Stimulated activated CD8-positive, alpha-beta memory T cell treated with anti-CD3 and anti-CD28 coated beads, Interleukin-2, amount 100 ng/mL, for 48 hours (primary cell): ENCODE data around the gene UBXN11.
A peak's percentile ranks its signal among the peaks of the same experiment; 100 is the strongest.

ENCODE experiments used
- DNase-seq, 2 donors: peaks; one replicate each; pipeline ENCODE4 v3.0.0-alpha.2; 2020; ENCODE audit warnings: low read depth in 2 of 2

The UBXN11 gene

DNA sequence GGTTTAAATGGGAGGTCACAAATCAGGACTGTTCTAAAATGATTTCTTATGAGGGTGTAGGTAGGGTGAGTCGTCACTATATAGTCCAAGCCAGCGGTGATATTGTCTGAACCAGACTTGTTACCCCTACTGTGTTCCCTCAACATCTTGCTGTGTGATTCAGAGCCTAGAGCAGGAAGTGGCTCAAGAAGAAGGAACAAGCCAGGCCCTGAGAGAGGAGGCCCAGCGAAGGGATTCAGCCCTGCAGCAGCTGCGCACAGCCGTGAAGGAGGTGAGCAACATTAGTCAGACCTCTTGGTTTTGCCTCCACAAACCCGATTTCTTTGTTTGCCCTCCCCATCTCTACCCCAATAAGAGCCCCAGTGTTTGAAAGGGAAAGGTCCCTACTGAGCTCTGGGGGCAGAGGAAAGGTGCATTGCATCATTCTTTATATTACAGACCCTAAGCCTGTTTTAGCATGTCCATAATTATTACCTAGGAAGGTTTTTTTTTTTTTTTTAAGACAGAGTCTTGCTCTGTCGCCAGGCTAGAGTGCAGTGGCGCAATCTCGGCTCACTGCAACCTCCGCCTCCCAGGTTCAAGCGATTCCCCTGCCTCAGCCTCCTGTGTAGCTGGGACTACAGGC, 31.5 kb downstream of the UBXN11 start:
- no peak for DNase-seq

DNA sequence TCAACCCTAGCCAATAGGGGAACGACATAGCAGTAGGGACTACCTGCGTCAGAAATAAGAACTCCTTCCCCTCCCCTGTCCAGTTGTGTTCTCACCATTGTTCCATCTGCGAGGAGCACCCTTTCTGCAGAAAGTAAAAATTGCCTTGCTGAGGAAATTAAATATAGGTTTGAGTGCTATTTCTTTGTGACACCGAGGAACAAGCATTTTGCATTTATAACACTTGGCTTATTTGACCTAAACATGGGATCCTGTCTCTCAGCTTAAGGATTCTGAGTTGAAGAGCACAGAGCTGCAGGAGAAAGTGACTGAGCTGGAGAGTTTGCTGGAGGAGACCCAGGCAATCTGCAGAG, 37.3 kb downstream of the UBXN11 start:
- no peak for DNase-seq

DNA sequence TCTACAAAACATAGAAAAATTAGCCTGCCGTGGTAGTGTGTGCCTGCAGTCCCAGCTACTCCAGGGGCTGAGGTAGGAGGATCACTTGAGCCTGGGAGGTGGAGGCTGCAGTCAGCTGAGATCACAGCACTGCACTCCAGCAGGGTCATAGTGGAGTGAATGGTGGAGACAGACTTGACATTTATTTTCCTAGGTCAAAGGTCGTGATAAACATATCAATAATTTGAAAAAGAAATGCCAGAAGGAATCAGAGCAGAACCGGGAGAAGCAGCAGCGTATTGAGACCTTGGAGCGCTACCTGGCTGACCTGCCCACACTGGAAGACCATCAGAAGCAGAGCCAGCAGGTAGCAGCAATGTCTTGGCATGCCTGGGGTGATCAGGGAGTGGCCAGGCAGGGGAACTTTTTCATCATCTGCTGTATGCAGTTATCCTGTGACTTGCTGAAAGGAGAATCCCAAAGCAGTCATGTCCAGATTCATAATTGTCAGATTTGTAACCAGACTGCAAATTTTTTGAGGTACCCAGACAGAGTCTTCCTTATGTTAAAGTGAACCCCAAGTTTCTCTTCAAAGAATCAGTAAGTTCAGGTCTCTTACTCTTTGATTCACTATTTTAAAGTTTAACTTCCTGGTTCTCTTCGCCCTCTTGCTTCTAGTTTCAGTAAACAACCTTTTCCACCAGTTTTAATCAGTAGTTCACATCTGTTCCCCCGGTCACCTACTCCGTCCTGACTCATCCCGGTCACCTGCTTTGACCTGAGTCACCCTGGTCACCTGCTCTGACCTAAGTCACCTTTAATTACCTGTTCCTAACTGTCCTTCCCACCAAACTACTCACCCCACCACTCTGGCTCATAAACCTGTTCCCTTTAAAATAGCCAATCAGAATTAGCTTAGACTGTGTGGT, 37.9 kb downstream of the UBXN11 start:
- no peak for DNase-seq

DNA sequence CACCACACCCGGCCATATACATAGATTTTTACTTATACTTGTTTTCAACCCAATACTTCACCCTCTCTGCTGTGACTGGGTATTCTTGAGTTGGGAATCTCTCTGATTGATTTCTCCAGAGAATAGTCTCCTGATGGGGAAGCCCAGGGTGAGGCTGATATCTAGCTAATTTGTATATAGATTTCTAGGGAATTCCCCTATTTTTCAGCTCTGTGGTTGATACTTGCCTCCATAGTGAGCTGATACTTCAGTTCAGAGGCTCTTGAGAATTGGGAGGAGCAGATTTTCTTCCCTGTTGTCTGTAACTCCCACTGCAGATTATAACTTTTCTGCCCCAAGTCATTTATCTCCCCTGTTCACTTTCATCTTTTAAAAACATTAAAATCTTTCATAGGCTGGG, 41.0 kb downstream of the UBXN11 start:
- DNase-seq: no peak

DNA sequence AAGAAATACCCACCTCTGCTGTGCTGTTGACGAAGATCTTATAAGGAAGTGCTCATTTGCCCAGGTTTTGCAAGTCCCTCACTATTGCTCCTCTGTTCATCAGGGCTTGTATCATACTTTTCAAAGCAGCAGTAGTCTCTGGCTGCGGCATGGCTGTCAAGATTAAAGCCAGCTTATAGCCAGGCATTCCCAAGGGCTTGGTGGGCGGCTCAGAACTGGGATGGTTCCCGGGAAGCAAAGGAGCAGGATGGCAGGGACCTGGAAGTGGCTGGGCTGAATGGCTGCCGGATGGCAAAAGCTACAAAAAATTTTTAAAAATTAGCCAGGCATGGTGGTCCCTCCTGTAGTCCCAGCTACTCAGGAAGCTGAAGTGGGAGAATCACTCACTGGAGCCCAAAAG, 43.2 kb downstream of the UBXN11 start:
- no peak for DNase-seq

DNA sequence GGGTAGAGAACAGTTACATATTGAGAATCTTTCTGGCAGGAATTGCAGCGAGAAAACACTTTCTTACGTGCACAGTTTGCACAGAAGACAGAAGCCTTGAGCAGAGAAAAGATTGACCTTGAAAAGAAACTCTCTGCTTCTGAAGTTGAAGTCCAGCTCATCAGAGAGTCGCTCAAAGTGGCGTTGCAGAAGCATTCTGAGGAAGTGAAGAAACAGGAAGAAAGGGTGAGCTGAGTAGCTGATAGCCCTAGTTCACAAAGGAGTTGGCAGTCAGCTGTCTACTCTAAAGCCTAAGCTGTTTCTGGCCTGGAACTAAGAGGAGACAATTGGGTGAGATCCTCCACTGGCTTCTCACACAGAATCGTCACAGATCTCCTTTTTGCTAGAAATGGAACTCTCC, 46.9 kb downstream of the UBXN11 start:
- no peak for DNase-seq

DNA sequence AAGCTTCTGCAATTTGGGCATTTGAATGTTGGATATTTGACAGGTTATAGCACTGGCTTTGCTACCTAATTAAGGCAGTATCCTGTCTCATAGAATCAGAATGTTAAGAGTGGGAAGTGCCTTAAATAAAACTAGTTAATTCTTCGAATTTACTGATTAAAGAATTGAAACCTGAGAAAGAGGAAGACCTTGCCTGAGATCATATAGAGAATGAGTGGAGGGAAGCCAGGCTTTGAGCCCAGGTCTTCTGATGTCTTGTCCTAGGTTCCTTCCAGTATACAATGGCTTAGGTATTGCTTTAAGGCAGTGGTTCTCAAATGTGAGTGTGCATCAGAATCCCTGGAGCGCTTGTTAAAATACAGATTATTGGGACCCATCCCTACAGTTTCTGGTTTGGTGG, 47.4 kb downstream of the UBXN11 start:
- DNase-seq: no peak

DNA sequence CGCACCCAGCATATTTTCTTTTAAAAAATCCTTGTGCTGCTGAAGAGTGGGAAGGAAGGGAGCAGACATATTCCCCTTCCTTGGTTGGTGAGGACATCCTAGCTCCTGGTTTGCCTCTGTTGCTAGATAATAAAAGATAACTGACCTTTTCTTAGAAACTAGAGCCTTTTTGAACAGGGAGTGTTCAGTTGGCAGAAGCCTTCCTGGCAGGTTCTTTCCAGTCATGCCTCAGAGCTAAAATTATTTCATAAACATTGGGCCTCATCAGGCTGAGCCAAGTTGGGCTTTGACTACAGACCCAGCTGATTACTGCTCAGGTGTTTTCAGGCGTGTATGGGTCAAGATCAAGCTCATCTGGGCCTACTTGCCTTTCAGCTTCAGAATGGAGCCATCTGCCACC, 49.2 kb downstream of the UBXN11 start:
- no peak for DNase-seq

DNA sequence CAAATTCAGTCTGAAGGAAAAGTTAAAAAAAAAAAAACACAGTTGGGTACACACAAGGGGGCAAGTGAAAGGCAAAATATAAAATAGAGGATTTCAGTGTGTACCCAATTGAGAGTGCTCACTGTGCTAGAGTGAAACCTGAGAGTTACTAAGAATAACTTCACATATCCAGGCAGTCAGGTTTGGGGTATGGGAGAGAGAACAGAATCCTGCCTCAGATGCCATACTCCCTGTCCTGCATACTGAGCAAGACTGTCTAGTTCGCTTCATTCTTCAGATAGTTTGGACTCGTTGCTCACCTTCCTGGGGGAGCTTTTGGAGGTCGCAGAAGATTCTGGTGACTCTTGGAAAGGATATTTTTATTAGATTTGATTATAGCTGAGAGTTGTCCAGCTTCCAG, 52.0 kb downstream of the UBXN11 start:
- no peak for DNase-seq

DNA sequence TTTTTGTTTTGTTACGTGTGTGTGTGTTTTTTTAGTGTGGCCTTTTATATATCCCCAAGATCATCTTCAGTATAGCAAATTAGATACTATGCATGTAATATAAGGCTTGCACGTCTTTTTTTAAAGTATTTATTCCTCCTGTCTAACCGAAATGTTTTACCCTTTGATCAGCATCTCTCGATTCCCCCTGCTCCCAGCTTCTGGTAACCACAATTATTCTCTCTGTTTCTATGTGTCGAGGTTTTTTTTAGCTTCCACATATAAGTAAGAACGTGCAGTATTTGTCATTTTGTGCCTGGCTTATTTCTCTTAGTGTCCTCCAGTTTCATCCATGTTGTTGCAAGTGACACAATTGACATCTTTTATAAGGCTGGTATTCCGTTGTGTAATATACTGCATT, 53.7 kb downstream of the UBXN11 start:
- DNase-seq: no peak

DNA sequence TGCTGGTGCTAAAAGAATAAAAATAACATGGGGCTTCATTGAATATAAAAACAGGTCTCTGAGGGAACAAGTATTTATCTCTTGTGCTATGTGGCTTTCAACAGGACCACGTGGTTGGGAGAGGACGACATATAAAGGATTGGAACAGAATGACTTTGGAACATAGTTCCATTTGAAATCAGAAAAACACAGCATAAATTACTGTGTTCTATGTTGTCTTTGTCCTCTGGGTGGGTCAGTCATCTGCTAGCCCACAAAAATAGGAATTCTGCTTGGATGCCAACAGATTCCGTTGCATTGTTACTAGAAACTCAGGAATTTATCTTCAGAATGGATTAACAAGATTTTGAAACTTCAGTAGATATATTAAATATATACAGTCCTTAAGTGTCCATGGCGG, 66.5 kb downstream of the UBXN11 start:
- no peak for DNase-seq

DNA sequence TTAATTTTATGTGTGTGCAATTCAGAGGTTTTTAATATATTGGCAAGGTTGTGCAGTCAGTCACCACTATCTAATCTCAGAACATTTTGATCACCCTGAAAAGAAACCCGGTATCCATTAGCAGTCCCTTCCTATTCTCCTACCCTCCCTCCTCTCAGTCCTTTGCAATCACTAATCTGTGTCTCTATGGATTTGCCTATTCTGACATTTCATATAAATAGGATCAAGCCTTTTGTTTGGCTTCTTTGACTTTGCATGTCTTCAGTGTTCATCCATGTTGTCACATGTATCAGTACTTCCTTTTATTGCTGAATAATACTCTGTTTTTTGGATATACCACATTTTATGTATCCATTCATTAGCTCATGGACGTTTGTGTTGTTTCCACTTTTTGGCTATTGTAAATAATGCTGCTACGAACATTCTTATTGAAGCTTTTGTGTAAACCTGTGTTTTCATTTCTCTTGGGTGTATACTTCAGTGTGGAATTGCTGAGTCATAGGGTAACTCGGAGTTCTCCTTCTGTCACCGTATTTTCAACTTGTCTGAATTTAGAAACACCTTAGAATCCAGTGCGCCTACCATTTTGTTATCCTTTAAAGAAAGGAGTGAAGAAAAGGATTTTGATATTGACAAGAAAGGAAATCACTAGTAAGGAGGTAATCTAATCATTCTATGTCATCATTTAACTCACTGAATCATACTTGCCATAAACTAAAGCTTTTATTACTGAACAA, 69.0 kb downstream of the UBXN11 start:
- no peak for DNase-seq

DNA sequence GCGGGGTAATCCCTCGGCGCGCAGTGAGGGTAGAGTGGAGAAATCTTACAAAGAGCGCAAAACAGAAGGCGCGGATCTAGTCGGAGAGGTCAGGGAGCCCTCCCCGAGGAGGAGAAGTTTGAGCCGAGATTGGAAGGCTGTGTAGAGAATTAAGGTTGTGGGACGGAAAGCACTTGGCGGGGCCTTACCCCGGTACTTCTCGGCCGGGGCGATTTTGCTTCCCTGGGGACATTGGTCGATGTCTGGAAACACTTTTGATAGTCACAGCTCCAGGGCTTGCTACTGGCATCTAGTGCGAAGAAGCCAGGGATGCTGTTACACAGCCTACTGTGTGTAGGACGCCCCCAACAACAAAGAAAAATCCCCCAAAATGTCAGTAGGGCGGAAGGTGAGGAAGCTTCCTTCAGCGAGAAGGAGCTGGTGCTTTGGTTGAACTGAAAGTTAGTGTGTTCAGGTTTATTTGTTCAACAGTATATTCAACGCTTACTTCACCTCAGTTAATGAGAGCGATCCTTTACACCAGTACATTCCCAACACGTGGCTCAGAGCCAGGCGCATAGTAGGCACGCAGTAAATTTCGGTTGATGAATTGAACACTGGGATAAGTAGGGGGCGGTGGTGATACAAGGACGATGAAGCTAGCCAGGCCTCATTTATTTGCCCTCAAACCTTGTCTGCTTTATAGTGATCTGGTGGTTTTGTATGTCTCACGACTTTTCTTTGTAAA, 71.6 kb downstream of the UBXN11 start:
- peak in 1 of 2 donors; percentile 14 for DNase-seq

DNA sequence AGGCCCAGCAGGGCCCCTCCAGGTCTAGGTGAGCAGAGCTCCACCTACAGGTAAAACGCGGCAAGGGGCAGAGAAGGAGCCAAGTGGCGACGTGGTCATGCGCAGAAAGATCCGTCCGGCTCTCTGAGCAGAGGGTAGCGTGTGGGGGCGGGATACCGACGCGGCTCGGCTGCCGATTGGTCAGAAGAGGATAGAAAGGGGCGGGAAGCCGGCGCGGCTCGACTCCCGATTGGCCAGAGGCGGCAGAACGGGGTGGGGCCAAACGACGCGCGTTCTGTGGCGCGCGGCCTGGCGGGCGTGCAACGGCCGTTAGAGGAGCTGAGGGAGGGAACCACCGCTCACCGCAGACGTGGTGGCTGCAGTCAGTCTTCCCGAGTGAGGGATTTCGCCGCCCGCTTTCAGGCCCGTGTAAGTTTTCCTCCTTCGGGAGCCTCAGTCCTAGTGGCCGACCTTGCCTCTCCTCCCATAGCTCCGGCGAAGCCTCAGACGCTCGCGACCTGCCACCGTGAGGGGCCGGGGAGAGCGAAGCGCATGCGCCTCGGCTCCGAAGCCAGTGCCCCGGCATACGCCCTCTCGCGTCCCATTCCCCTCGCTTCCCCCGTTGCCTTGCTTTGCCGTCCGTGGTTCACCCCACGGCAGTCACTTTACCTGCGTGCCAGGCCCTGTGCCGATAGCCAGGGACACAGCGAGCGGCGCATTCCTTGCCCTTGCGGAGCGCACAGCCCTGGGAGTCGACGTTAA, 72.4 kb downstream of the UBXN11 start, which contains the start of gene CEP85:
CEP85 (plus strand) TSS at position 298 of the 741 bp plus-strand sequence. CDS start 5,584 bp downstream, outside the sequence.
- DNase-seq: peak; percentile 96 to 98
